GM23338 (cell line): Measurements from ENCODE around the gene DENND6A. TPM values are rescaled to one million over a fixed set of nuclear protein-coding genes. Genes with fewer than 3 reads are reported as not detected.

Experiments
- ATAC-seq: fragments of 200-7000 bp; cut with Tn5 transposase; 3 replicates; pipeline ENCODE4 v1.9.1; 2020
- DNase-seq: peaks from one replicate; pipeline ENCODE4 v3.0.0-alpha.2; 2015; ENCODE audit warnings: low spot score
- H2AFZ ChIP-seq: fragments of 200-600 bp; sonication (generic); 2 replicates; pipeline ENCODE4 v1.8.0; 2016; ENCODE audit warnings: antibody characterized with exemption, mild to moderate bottlenecking, moderate library complexity
- H3F3A ChIP-seq: fragments of 200-600 bp; sonication (generic); replicated peaks from 2 replicates; pipeline ENCODE4 v1.8.0; 2017; ENCODE audit warnings: antibody characterized with exemption, mixed run types, low read depth
- H3K27ac ChIP-seq: fragments of 200-600 bp; sonication (generic); 2 replicates; pipeline ENCODE4 v1.6.1; 2016; ENCODE audit warnings: low read depth
- H3K27me3 ChIP-seq: fragments of 200-600 bp; sonication (generic); 2 replicates; pipeline ENCODE4 v1.8.0; 2016; ENCODE audit warnings: mild to moderate bottlenecking, mixed run types, moderate library complexity; ENCODE audit not compliant: insufficient read depth
- H3K36me3 ChIP-seq: fragments of 200-600 bp; sonication (generic); 2 replicates; pipeline ENCODE4 v1.8.0; 2016; ENCODE audit warnings: mild to moderate bottlenecking; ENCODE audit not compliant: insufficient read depth
- H3K4me1 ChIP-seq: fragments of 200-600 bp; sonication (generic); 2 replicates; pipeline ENCODE4 v1.8.0; 2016; ENCODE audit warnings: mild to moderate bottlenecking, moderate library complexity; ENCODE audit not compliant: insufficient read depth
- H3K4me2 ChIP-seq: fragments of 200-600 bp; sonication (generic); 2 replicates; pipeline ENCODE4 v1.7.1; 2017; ENCODE audit warnings: mixed run types
- H3K4me3 ChIP-seq: fragments of 200-600 bp; sonication (generic); 2 replicates; pipeline ENCODE4 v1.6.1; 2016; ENCODE audit warnings: mixed run types
- H3K79me2 ChIP-seq: fragments of 200-600 bp; sonication (generic); replicated peaks from 2 replicates; pipeline ENCODE4 v1.8.0; 2017; ENCODE audit warnings: mild to moderate bottlenecking; ENCODE audit not compliant: insufficient read depth
- H3K9me2 ChIP-seq: fragments of 200-600 bp; sonication (generic); 2 replicates; pipeline ENCODE4 v1.8.0; 2017; ENCODE audit not compliant: insufficient read depth
- H4K20me1 ChIP-seq: fragments of 200-600 bp; sonication (generic); replicated peaks from 2 replicates; pipeline ENCODE4 v1.8.0; 2017; ENCODE audit warnings: mild to moderate bottlenecking; ENCODE audit not compliant: insufficient read depth
- H3K27ac Mint-ChIP-seq: 2 replicates; pipeline ENCODE4 v1.8.0; 2020; ENCODE audit warnings: inconsistent platforms, mild to moderate bottlenecking, moderate library complexity, mixed read lengths
- H3K27me3 Mint-ChIP-seq: 3 replicates; pipeline ENCODE4 v1.8.0; 2022; ENCODE audit warnings: low read depth, mild to moderate bottlenecking, moderate library complexity, mixed read lengths, inconsistent platforms; ENCODE audit not compliant: insufficient read depth, poor library complexity
- H3K36me3 Mint-ChIP-seq: 3 replicates; pipeline ENCODE4 v1.8.0; 2021; ENCODE audit warnings: low read depth, mild to moderate bottlenecking, inconsistent platforms, moderate library complexity, mixed read lengths
- H3K4me1 Mint-ChIP-seq: 3 replicates; pipeline ENCODE4 v1.8.0; 2020; ENCODE audit warnings: mild to moderate bottlenecking, inconsistent platforms, mixed read lengths
- H3K4me3 Mint-ChIP-seq: 3 replicates; pipeline ENCODE4 v1.8.0; 2021; ENCODE audit warnings: moderate library complexity, mild to moderate bottlenecking, inconsistent platforms, mixed read lengths
- H3K9me3 Mint-ChIP-seq: 3 replicates; pipeline ENCODE4 v1.8.0; 2020; ENCODE audit warnings: moderate library complexity, mild to moderate bottlenecking, inconsistent platforms, mixed read lengths
- CREB1 ChIP-seq: fragments of 250-450 bp; sonication (Bioruptor Pico); IDR thresholded peaks from 2 replicates; pipeline ENCODE4 v1.5.0; 2020; ENCODE audit warnings: low read depth, mild to moderate bottlenecking, moderate library complexity
- EZH2phosphoT487 ChIP-seq: fragments of 200-600 bp; sonication (generic); IDR thresholded peaks from one replicate; pipeline ENCODE4 v1.8.1; 2018; ENCODE audit warnings: antibody characterized with exemption; ENCODE audit not compliant: unreplicated experiment
- JUNB ChIP-seq: IDR thresholded peaks from one replicate; pipeline ENCODE4 v1.6.1; 2016; ENCODE audit warnings: antibody characterized with exemption; ENCODE audit not compliant: unreplicated experiment
- NANOG ChIP-seq: IDR thresholded peaks from 2 replicates; pipeline ENCODE4 v1.6.1; 2016; ENCODE audit warnings: antibody characterized with exemption, borderline replicate concordance
- POLR2AphosphoS5 ChIP-seq: IDR thresholded peaks from 2 replicates; pipeline ENCODE4 v1.6.1; 2016; ENCODE audit warnings: antibody characterized with exemption, low read depth
- REST ChIP-seq: IDR thresholded peaks from one replicate; pipeline ENCODE4 v1.6.1; 2018; ENCODE audit warnings: antibody characterized with exemption; ENCODE audit not compliant: unreplicated experiment
- STAT1 ChIP-seq: IDR thresholded peaks from one replicate; pipeline ENCODE4 v1.6.1; 2016; ENCODE audit warnings: antibody characterized with exemption; ENCODE audit not compliant: unreplicated experiment
- ZNF114 ChIP-seq: fragments of 250-450 bp; sonication (Bioruptor Pico); IDR thresholded peaks from 2 replicates; pipeline ENCODE4 v1.5.0; 2020; ENCODE audit warnings: mild to moderate bottlenecking, moderate library complexity
- ZNF331 ChIP-seq: fragments of 250-450 bp; sonication (Bioruptor Pico); IDR thresholded peaks from 2 replicates; pipeline ENCODE4 v1.5.0; 2020; ENCODE audit warnings: low read depth, mild to moderate bottlenecking, moderate library complexity
- polyA plus RNA-seq: library from polyadenylated mRNA; unstranded; fragments of >200 nt; fragmentation: Nextera tagmentation; extraction: Ambion mirVana; gene quantifications from 2 replicates; pipeline ENCODE4 v1.2.1, GENCODE V29; 2016
- total RNA-seq: library from RNA; depleted of rRNA; stranded (reverse); fragments of >200 nt; shearing (Covaris generic); gene quantifications from 2 replicates; pipeline ENCODE4 v1.2.3, GENCODE V29; 2014
- TF ChIP-seq, protein P1 (sequence below): fragments of 250-450 bp; sonication (Bioruptor Pico); IDR thresholded peaks from 2 replicates; pipeline ENCODE4 v1.5.0; 2020; ENCODE audit warnings: mild to moderate bottlenecking, moderate library complexity
- TF ChIP-seq, protein P2 (sequence below), 2 experiments: fragments of 200-600 bp in 1 of 2; sonication (generic) in 1 of 2; conservative IDR thresholded peaks; 2 replicates each; pipeline versions ENCODE4 v1.5.1 to v1.6.1; 2016 to 2017; ENCODE audit warnings: antibody characterized with exemption in 2 of 2, low read depth in 2 of 2, mild to moderate bottlenecking in 2 of 2, moderate library complexity in 1 of 2
- TF ChIP-seq, protein P3 (sequence below): IDR thresholded peaks from 2 replicates; pipeline ENCODE4 v1.6.1; 2016; ENCODE audit warnings: antibody characterized with exemption

The DENND6A gene
- total and polyA plus RNA-seq, 2 experiments from 2014 or later = 7.5 to 17.5 TPM

DNA sequence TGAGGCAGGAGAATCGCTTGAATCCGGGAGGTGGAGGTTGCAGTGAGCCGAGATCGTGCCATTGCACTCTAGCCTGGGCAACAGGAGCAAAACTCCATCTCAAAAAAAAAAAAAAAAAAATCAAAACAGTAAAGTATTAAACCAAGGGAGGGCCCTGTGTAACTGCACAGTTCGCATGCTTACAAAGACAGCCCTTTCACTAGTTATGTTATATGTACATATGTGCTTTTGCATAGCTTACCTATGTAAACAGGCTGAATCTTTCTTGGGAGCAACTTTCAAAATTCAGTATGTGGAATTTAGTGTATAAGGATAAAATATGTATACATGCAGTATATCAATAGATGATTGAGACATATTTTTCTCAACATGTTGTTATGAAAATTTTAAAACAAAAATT is 47.1 kb upstream of the DENND6A start (continued):
- TF ChIP-seq ZNF114 (no peak), NANOG (no peak)
- TF ChIP-seq, protein P1, sequence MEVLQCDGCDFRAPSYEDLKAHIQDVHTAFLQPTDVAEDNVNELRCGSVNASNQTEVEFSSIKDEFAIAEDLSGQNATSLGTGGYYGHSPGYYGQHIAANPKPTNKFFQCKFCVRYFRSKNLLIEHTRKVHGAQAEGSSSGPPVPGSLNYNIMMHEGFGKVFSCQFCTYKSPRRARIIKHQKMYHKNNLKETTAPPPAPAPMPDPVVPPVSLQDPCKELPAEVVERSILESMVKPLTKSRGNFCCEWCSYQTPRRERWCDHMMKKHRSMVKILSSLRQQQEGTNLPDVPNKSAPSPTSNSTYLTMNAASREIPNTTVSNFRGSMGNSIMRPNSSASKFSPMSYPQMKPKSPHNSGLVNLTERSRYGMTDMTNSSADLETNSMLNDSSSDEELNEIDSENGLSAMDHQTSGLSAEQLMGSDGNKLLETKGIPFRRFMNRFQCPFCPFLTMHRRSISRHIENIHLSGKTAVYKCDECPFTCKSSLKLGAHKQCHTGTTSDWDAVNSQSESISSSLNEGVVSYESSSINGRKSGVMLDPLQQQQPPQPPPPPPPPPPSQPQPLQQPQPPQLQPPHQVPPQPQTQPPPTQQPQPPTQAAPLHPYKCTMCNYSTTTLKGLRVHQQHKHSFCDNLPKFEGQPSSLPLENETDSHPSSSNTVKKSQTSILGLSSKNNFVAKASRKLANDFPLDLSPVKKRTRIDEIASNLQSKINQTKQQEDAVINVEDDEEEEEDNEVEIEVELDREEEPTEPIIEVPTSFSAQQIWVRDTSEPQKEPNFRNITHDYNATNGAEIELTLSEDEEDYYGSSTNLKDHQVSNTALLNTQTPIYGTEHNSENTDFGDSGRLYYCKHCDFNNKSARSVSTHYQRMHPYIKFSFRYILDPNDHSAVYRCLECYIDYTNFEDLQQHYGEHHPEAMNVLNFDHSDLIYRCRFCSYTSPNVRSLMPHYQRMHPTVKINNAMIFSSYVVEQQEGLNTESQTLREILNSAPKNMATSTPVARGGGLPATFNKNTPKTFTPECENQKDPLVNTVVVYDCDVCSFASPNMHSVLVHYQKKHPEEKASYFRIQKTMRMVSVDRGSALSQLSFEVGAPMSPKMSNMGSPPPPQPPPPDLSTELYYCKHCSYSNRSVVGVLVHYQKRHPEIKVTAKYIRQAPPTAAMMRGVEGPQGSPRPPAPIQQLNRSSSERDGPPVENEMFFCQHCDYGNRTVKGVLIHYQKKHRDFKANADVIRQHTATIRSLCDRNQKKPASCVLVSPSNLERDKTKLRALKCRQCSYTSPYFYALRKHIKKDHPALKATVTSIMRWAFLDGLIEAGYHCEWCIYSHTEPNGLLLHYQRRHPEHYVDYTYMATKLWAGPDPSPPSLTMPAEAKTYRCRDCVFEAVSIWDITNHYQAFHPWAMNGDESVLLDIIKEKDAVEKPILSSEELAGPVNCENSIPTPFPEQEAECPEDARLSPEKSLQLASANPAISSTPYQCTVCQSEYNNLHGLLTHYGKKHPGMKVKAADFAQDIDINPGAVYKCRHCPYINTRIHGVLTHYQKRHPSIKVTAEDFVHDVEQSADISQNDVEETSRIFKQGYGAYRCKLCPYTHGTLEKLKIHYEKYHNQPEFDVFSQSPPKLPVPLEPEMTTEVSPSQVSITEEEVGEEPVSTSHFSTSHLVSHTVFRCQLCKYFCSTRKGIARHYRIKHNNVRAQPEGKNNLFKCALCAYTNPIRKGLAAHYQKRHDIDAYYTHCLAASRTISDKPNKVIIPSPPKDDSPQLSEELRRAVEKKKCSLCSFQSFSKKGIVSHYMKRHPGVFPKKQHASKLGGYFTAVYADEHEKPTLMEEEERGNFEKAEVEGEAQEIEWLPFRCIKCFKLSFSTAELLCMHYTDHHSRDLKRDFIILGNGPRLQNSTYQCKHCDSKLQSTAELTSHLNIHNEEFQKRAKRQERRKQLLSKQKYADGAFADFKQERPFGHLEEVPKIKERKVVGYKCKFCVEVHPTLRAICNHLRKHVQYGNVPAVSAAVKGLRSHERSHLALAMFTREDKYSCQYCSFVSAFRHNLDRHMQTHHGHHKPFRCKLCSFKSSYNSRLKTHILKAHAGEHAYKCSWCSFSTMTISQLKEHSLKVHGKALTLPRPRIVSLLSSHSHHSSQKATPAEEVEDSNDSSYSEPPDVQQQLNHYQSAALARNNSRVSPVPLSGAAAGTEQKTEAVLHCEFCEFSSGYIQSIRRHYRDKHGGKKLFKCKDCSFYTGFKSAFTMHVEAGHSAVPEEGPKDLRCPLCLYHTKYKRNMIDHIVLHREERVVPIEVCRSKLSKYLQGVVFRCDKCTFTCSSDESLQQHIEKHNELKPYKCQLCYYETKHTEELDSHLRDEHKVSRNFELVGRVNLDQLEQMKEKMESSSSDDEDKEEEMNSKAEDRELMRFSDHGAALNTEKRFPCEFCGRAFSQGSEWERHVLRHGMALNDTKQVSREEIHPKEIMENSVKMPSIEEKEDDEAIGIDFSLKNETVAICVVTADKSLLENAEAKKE (CRISPR knock-in tag) = no peak

DNA sequence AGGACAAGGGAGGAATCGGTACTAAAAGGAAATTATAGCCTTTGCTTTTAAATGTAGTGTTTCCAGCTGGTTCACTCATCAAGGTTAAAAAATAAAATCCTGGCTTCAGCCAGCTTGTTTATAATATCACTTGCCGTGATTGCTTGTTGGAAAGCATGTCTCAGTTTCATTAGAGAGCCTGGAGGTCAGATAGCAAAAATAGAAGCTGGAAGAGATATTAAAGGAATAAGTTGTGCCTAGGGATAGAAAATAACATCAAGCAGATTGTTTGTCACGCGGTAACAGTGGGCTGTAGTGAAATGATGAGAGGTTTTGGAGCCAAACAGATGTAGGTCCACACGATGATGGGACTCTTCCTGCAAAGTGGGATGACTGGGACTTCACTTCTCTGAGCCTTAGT is 45.5 kb upstream of the DENND6A start:
- Mint-ChIP-seq H3K4me1 (no peaks in the 10 kb centered on the region), H3K27ac (no peak overlapping the region), H3K4me3 (no peak overlapping the region), H3K9me3 (no peaks in the 10 kb centered on the region), H3K27me3 (no peaks in the 10 kb centered on the region), H3K36me3 (no peaks in the 10 kb centered on the region)
- DNase-seq (no peak), ATAC-seq (no peak)
- Histone ChIP-seq H3K36me3 (no peaks in the 10 kb centered on the region), H3K79me2 (no peaks in the 10 kb centered on the region), H3K4me2 (no peak overlapping the region), H3K4me3 (no peak overlapping the region), H4K20me1 (no peaks in the 10 kb centered on the region), H3K27ac (no peak overlapping the region), H2AFZ (peak overlapping the region; percentile 45; the same call in 1 of the 2 replicates), H3K4me1 (no peaks in the 10 kb centered on the region), H3K9me2 (0 out of 2 replicates have a peak, but pooled peaks cover 4% of the 10 kb centered on the region), H3F3A (no peaks in the 10 kb centered on the region), H3K27me3 (no peaks in the 10 kb centered on the region)
- TF ChIP-seq JUNB = no peak
- no peak for TF ChIP-seq CREB1
- TF ChIP-seq STAT1 = no peak
- TF ChIP-seq ZNF331 (CRISPR knock-in tag) = no peak
- TF ChIP-seq POLR2AphosphoS5 = no peak
- TF ChIP-seq, protein P2, sequence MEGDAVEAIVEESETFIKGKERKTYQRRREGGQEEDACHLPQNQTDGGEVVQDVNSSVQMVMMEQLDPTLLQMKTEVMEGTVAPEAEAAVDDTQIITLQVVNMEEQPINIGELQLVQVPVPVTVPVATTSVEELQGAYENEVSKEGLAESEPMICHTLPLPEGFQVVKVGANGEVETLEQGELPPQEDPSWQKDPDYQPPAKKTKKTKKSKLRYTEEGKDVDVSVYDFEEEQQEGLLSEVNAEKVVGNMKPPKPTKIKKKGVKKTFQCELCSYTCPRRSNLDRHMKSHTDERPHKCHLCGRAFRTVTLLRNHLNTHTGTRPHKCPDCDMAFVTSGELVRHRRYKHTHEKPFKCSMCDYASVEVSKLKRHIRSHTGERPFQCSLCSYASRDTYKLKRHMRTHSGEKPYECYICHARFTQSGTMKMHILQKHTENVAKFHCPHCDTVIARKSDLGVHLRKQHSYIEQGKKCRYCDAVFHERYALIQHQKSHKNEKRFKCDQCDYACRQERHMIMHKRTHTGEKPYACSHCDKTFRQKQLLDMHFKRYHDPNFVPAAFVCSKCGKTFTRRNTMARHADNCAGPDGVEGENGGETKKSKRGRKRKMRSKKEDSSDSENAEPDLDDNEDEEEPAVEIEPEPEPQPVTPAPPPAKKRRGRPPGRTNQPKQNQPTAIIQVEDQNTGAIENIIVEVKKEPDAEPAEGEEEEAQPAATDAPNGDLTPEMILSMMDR (conservative IDR thresholded peaks at IDR 0.05; ENCODE audit: low read depth in 2 of 2) = no peak
- no peak for TF ChIP-seq NANOG
- TF ChIP-seq ZNF114 = no peak
- TF ChIP-seq, protein P3, sequence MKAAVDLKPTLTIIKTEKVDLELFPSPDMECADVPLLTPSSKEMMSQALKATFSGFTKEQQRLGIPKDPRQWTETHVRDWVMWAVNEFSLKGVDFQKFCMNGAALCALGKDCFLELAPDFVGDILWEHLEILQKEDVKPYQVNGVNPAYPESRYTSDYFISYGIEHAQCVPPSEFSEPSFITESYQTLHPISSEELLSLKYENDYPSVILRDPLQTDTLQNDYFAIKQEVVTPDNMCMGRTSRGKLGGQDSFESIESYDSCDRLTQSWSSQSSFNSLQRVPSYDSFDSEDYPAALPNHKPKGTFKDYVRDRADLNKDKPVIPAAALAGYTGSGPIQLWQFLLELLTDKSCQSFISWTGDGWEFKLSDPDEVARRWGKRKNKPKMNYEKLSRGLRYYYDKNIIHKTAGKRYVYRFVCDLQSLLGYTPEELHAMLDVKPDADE = no peak
- TF ChIP-seq REST = no peak
- TF ChIP-seq EZH2phosphoT487 = no peak
